SK-N-SH treated with all-trans-retinoic acid at 6 μM for 48 hours (cell line): ENCODE data around the gene MAGEA11.
"Not testable (repeated sequence)": the region's sequence is repeated elsewhere in the genome, so short reads cannot be mapped to it uniquely, and the experiment has no call there.

Experiments used
- ATAC-seq: fragments of 200-7000 bp; cut with Tn5 transposase; 3 replicates; pipeline ENCODE4 v1.9.1; 2020; ENCODE audit warnings: mild to moderate bottlenecking, moderate library complexity
- ARNTL ChIP-seq: fragments of 450-650 bp; formaldehyde crosslinking; IDR thresholded peaks from 2 replicates; pipeline ENCODE4 v1.5.0; 2020; ENCODE audit warnings: low read depth, mild to moderate bottlenecking, moderate library complexity, borderline replicate concordance
- BACH2 ChIP-seq: fragments of 250-450 bp; sonication (Bioruptor Pico); IDR thresholded peaks from 2 replicates; pipeline ENCODE4 v1.9.0; 2021; ENCODE audit warnings: mild to moderate bottlenecking, borderline replicate concordance
- CREB5 ChIP-seq: fragments of 250-450 bp; sonication (Bioruptor Pico); IDR thresholded peaks from 2 replicates; pipeline ENCODE4 v1.5.1; 2020; ENCODE audit warnings: low read depth, mild to moderate bottlenecking, moderate library complexity
- CSDC2 ChIP-seq: fragments of 250-450 bp; sonication (Bioruptor Pico); IDR thresholded peaks from 2 replicates; pipeline ENCODE4 v1.5.0; 2020; ENCODE audit warnings: mild to moderate bottlenecking, moderate library complexity
- GLIS3 ChIP-seq: fragments of 250-450 bp; sonication (Bioruptor Pico); IDR thresholded peaks from 2 replicates; pipeline ENCODE4 v1.5.0; 2020; ENCODE audit warnings: mild to moderate bottlenecking, moderate library complexity
- ISL1 ChIP-seq: fragments of 250-450 bp; sonication (Bioruptor Pico); IDR thresholded peaks from 2 replicates; pipeline ENCODE4 v2.1.2; 2022; ENCODE audit warnings: mild to moderate bottlenecking, moderate library complexity
- OSR1 ChIP-seq: fragments of 250-450 bp; sonication (Bioruptor Pico); IDR thresholded peaks from 2 replicates; pipeline ENCODE4 v1.8.0; 2022; ENCODE audit warnings: moderate library complexity, mild to moderate bottlenecking, inconsistent platforms
- POU6F1 ChIP-seq: fragments of 250-450 bp; sonication (Bioruptor Pico); IDR thresholded peaks from 2 replicates; pipeline ENCODE4 v1.8.0; 2021; ENCODE audit warnings: low read depth, mild to moderate bottlenecking, moderate library complexity, borderline replicate concordance
- PPARA ChIP-seq: fragments of 250-450 bp; sonication (Bioruptor Pico); IDR thresholded peaks from 2 replicates; pipeline ENCODE4 v1.5.0; 2020; ENCODE audit warnings: mild to moderate bottlenecking, borderline replicate concordance
- RARB ChIP-seq: fragments of 250-450 bp; sonication (Bioruptor Pico); IDR thresholded peaks from 2 replicates; pipeline ENCODE4 v1.8.0; 2021; ENCODE audit warnings: mild to moderate bottlenecking, moderate library complexity
- SNAI2 ChIP-seq: fragments of 250-450 bp; sonication (Bioruptor Pico); IDR thresholded peaks from 2 replicates; pipeline ENCODE4 v1.5.0; 2020; ENCODE audit warnings: mild to moderate bottlenecking, moderate library complexity
- TCF4 ChIP-seq: fragments of 250-450 bp; sonication (Bioruptor Pico); IDR thresholded peaks from 2 replicates; pipeline ENCODE4 v1.8.0; 2021; ENCODE audit warnings: mild to moderate bottlenecking, moderate library complexity, borderline replicate concordance
- TOX ChIP-seq: fragments of 250-450 bp; sonication (Bioruptor Pico); IDR thresholded peaks from 2 replicates; pipeline ENCODE4 v1.8.0; 2021; ENCODE audit warnings: mild to moderate bottlenecking, moderate library complexity, borderline replicate concordance
- TSHZ2 ChIP-seq: fragments of 250-450 bp; sonication (Bioruptor Pico); IDR thresholded peaks from 2 replicates; pipeline ENCODE4 v1.5.0; 2020; ENCODE audit warnings: mild to moderate bottlenecking, moderate library complexity
- ZC3H10 ChIP-seq: fragments of 250-450 bp; sonication (Bioruptor Pico); IDR thresholded peaks from 2 replicates; pipeline ENCODE4 v1.5.1; 2021; ENCODE audit warnings: mild to moderate bottlenecking, moderate library complexity
- ZFP3 ChIP-seq: fragments of 250-450 bp; sonication (Bioruptor Pico); IDR thresholded peaks from 2 replicates; pipeline ENCODE4 v1.5.0; 2020; ENCODE audit warnings: mild to moderate bottlenecking, moderate library complexity
- ZFP30 ChIP-seq: fragments of 450-650 bp; formaldehyde crosslinking; IDR thresholded peaks from 2 replicates; pipeline ENCODE4 v1.5.0; 2022; ENCODE audit warnings: mild to moderate bottlenecking, moderate library complexity
- ZNF70 ChIP-seq: fragments of 450-650 bp; formaldehyde crosslinking; IDR thresholded peaks from 2 replicates; pipeline ENCODE4 v1.5.0; 2020; ENCODE audit warnings: mild to moderate bottlenecking, moderate library complexity
- ZNF8 ChIP-seq: fragments of 450-650 bp; formaldehyde crosslinking; IDR thresholded peaks from 2 replicates; pipeline ENCODE4 v1.5.0; 2020; ENCODE audit warnings: mild to moderate bottlenecking, moderate library complexity
- TF ChIP-seq, protein P1 (sequence below): fragments of 250-450 bp; sonication (Bioruptor Pico); IDR thresholded peaks from 2 replicates; pipeline ENCODE4 v1.5.1; 2021; ENCODE audit warnings: mild to moderate bottlenecking, moderate library complexity

Gene MAGEA11

DNA sequence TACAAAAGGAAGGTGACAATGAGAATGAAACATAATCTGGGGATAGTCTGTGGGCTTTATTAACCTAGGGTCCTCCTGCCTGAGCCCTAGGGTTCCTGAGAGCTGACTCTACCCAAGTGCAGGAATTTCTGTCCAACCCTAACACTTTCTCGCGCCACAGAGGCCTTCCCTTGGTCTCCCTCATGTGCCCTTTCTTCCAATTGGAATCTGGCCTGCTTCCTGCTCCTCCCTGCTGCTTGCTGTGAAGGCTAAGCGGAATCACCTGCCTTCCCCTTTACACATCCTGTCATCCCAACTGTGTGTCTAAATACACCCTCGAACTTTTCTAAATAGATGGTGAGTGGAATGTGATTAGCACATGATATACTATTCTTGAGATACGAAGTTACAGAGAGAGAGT, 5.9 kb downstream of the MAGEA11 start (continued):
- TF ChIP-seq CREB5 (no peak), PPARA (CRISPR knock-in tag) (no peak), TSHZ2 (CRISPR knock-in tag) (no peak), CSDC2 (CRISPR knock-in tag) (no peak), TCF4 (CRISPR knock-in tag) (no peak), ZNF70 (CRISPR knock-in tag) (no peak)
- TF ChIP-seq, all 23 proteins: peak for 0

GRCh38 chrX:149718757-149719156, 6.9 kb downstream of the MAGEA11 start:
- no peak for ATAC-seq
- TF ChIP-seq ARNTL (CRISPR knock-in tag) (no peak), GLIS3 (CRISPR knock-in tag) (no peak), TOX (CRISPR knock-in tag) (no peak), ISL1 (CRISPR knock-in tag) (no peak), SNAI2 (CRISPR knock-in tag) (no peak), OSR1 (CRISPR knock-in tag) (no peak), POU6F1 (no peak), CSDC2 (CRISPR knock-in tag) (no peak), PPARA (CRISPR knock-in tag) (no peak), BACH2 (CRISPR knock-in tag) (no peak), CREB5 (no peak), ZFP30 (CRISPR knock-in tag) (no peak), ZFP3 (CRISPR knock-in tag) (no peak), TSHZ2 (CRISPR knock-in tag) (no peak), ZC3H10 (CRISPR knock-in tag) (no peak), RARB (no peak), ZNF8 (CRISPR knock-in tag) (no peak), TCF4 (CRISPR knock-in tag) (no peak)

DNA sequence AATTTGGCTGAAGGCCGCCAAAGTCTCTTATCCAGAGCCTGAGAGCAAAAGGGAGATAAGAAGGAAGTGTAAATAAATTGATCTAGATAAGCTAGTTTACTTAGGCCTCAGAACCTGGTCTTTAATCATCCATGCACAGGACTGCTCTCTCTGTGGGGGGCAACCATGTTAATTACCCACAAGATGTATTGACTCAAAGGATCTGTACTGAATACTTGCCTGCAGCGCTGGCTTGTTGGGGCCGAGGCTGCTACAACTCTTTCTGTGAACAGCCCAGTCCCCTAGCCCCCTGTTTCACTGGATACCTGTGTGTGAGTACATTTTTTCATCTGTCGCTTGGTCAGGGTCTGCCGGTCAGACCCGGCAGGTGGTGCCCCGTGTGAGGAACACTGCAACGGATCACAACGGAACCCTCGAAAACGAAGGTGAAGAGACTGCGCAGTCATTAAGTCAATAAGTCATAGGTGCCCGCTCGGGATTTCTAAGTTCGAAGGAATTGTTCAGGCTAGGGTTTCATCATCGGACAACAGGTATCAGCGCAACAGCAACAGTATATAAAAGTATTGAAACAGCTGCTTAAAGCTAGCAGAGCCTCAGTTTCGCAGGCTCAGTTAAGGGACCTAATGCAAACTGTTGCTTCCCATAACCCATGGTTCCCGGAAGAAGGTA, 8.3 kb downstream of the MAGEA11 start:
- TF ChIP-seq ZC3H10 (CRISPR knock-in tag) (no peak), CREB5 (no peak), RARB (no peak), TOX (CRISPR knock-in tag) (no peak)
- TF ChIP-seq, protein P1, sequence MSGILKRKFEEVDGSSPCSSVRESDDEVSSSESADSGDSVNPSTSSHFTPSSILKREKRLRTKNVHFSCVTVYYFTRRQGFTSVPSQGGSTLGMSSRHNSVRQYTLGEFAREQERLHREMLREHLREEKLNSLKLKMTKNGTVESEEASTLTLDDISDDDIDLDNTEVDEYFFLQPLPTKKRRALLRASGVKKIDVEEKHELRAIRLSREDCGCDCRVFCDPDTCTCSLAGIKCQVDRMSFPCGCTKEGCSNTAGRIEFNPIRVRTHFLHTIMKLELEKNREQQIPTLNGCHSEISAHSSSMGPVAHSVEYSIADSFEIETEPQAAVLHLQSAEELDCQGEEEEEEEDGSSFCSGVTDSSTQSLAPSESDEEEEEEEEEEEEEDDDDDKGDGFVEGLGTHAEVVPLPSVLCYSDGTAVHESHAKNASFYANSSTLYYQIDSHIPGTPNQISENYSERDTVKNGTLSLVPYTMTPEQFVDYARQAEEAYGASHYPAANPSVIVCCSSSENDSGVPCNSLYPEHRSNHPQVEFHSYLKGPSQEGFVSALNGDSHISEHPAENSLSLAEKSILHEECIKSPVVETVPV (CRISPR knock-in tag), result no peak
- no peak for ATAC-seq

DNA sequence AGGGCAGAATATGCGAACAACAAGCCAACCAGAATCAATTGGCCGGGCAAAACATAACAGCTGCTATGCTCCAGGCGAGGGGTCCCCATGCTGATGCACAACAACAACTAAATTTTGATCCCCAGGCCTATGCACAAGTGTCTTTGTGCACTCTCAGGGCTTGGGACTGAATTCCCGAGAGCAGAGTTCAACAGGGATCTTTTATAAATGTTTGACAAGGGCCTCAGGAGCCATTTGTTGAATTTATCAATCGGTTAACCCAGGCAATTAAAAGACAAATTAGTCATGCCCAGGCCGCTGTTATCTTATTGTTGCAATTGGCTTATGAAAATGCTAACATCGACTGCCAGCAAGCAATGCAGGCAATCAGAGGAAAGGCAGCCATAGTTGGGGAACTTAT, 9.4 kb downstream of the MAGEA11 start:
- ATAC-seq, result not testable (repeated sequence)
